Osteocyte (in vitro differentiated cells): ENCODE results near the gene HDAC1. TPM values are rescaled to one million over a fixed set of nuclear protein-coding genes. Genes with fewer than 3 reads are reported as not detected.

Experiments
- DNase-seq: peaks from one replicate; pipeline ENCODE4 v3.0.0; 2021; ENCODE audit warnings: mixed read lengths; ENCODE audit not compliant: unreplicated experiment; ENCODE audit errors: extremely low spot score
- H3K27ac Mint-ChIP-seq: one replicate; pipeline ENCODE4 v1.8.0; 2021; ENCODE audit warnings: mild to moderate bottlenecking, mixed read lengths; ENCODE audit not compliant: unreplicated experiment
- H3K27me3 Mint-ChIP-seq: one replicate; pipeline ENCODE4 v1.8.0; 2021; ENCODE audit warnings: mixed read lengths; ENCODE audit not compliant: unreplicated experiment
- H3K36me3 Mint-ChIP-seq: one replicate; pipeline ENCODE4 v1.8.0; 2021; ENCODE audit warnings: mixed read lengths; ENCODE audit not compliant: unreplicated experiment
- H3K4me1 Mint-ChIP-seq: one replicate; pipeline ENCODE4 v1.8.0; 2021; ENCODE audit warnings: mixed read lengths; ENCODE audit not compliant: unreplicated experiment
- H3K4me3 Mint-ChIP-seq: one replicate; pipeline ENCODE4 v1.8.0; 2021; ENCODE audit warnings: mild to moderate bottlenecking, moderate library complexity, mixed read lengths; ENCODE audit not compliant: unreplicated experiment
- H3K9me3 Mint-ChIP-seq: one replicate; pipeline ENCODE4 v1.8.0; 2021; ENCODE audit warnings: mixed read lengths; ENCODE audit not compliant: unreplicated experiment
- total RNA-seq: library from RNA; stranded (reverse); gene quantifications from 2 replicates; pipeline ENCODE4 v1.2.1, GENCODE V29; 2021
- TF ChIP-seq, protein P1 (sequence below): fragments of 200-600 bp; sonication (generic); IDR thresholded peaks from 2 replicates; pipeline ENCODE4 v1.5.0; 2021; ENCODE audit warnings: antibody characterized with exemption, mild to moderate bottlenecking, moderate library complexity

Gene HDAC1
- total RNA-seq, 1 donor from 2014 or later, result 79.2 TPM

DNA sequence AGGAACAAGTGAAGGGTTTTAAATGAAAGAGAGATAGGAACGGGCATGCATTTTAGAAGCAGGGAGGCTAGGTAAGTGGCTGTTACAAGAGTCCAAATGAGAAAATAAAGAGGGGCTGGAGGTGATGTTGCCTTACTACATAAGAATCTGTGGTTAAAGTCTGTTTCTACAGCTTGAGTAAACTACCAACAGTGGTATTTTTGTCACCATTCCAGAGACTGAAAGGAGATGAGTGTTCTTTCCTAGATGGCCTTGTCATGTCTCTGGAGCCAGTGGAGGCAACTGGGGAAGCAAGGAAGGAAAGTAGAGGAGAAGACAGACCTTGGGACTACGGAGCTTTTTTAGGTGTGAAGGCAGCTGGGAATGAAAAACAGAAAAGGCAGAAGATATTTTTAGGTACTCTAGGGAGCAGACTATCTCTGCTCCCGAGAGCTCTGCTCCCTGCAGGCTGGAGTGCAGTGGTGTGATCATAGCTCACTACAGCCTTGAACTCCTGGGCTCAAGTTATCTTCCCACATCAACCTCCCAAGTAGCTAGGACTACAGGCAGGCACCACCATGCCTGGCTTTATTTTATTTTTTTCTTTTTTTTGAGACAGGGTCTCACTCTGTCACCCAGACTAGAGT, 12.2 kb downstream of the HDAC1 start:
- Mint-ChIP-seq H3K4me3 (no peak overlapping the region), H3K27me3 (no peaks in the 10 kb centered on the region), H3K9me3 (peaks cover 3% of the 10 kb centered on the region), H3K36me3 (peaks cover 30% of the 10 kb centered on the region), H3K27ac (no peak overlapping the region), H3K4me1 (peaks cover 3% of the 10 kb centered on the region)
- TF ChIP-seq, protein P1, sequence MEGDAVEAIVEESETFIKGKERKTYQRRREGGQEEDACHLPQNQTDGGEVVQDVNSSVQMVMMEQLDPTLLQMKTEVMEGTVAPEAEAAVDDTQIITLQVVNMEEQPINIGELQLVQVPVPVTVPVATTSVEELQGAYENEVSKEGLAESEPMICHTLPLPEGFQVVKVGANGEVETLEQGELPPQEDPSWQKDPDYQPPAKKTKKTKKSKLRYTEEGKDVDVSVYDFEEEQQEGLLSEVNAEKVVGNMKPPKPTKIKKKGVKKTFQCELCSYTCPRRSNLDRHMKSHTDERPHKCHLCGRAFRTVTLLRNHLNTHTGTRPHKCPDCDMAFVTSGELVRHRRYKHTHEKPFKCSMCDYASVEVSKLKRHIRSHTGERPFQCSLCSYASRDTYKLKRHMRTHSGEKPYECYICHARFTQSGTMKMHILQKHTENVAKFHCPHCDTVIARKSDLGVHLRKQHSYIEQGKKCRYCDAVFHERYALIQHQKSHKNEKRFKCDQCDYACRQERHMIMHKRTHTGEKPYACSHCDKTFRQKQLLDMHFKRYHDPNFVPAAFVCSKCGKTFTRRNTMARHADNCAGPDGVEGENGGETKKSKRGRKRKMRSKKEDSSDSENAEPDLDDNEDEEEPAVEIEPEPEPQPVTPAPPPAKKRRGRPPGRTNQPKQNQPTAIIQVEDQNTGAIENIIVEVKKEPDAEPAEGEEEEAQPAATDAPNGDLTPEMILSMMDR, result no peak
- no peak for DNase-seq

DNA sequence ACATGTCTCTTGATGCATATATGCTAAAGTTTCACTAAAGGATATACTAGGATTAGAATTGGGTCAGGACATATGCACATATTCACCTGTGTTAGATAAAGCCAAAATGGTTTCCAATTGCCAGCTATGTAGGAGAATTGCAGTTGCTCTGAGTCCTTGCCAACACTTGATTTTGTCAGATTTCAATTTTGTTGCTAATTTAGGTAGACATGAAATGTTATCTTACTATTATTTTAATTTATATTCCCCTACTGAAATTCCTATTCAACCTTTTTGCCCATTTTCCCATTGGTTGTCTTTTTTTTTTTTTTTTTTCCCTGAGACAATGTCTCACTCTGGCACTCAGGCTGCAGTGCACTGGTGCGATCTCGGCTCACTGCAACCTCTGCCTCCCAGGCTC, 13.4 kb downstream of the HDAC1 start:
- H3K4me3 Mint-ChIP-seq, result no peak overlapping the region
- DNase-seq, result no peak

DNA sequence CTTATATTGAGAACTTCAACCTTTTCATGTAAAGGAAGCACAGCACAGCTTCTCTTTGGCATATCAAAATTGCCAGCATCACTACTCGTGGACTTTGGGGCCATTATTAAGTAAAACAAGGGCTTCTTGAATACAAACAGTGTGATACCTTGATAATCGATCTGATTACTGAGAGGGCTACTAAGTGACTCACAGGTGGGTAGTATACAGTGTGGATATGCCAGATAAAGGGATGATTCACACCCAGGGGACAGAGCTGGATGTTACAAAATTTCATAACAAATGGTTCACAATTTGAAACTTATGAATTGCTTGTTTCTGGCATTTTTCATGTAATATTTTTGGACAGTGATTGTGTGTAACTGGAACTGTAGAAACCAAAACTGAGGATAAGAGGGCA, 15.4 kb downstream of the HDAC1 start:
- TF ChIP-seq, protein P1, result no peak
- no peak overlapping the region for H3K27ac Mint-ChIP-seq
- no peak for DNase-seq
- H3K36me3 Mint-ChIP-seq, result peaks cover 29% of the 10 kb centered on the region
- no peak overlapping the region for H3K4me3 Mint-ChIP-seq
- H3K27me3 Mint-ChIP-seq, result no peaks in the 10 kb centered on the region
- H3K9me3 Mint-ChIP-seq, result peaks cover 3% of the 10 kb centered on the region
- peaks cover 26% of the 10 kb centered on the region for H3K4me1 Mint-ChIP-seq

More for the DNA sequence above, 13.4 kb downstream of the HDAC1 start:
- H3K27ac Mint-ChIP-seq, result no peak overlapping the region
- H3K4me1 Mint-ChIP-seq, result peaks cover 12% of the 10 kb centered on the region
- TF ChIP-seq, protein P1, result no peak
- no peaks in the 10 kb centered on the region for H3K27me3 Mint-ChIP-seq
- peaks cover 31% of the 10 kb centered on the region for H3K36me3 Mint-ChIP-seq
- H3K9me3 Mint-ChIP-seq, result peaks cover 3% of the 10 kb centered on the region

DNA sequence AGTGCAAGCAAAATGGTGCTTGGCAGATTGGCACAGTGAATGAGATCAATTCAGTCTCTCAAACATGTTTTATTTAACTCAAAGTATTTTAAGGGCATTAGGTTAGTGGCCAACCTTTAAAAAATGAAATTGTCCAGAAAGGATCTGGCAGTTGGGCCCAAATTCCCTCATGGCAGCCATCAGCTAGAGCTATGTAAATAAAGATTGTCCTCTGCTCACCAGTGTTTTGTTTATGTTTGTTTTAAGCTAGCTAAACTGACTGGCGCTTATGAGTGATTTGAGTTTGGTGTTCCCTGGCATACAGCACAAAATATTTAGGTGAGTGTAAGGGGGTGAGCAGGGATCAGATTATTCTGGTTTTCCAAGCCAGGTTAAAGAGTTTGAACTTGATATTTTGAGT, 18.1 kb downstream of the HDAC1 start:
- peaks cover 3% of the 10 kb centered on the region for H3K9me3 Mint-ChIP-seq
- H3K27ac Mint-ChIP-seq, result peak overlapping the region; percentile 14
- peaks cover 28% of the 10 kb centered on the region for H3K4me1 Mint-ChIP-seq
- no peak overlapping the region for H3K4me3 Mint-ChIP-seq
- no peaks in the 10 kb centered on the region for H3K27me3 Mint-ChIP-seq
- TF ChIP-seq, protein P1, result no peak
- no peak for DNase-seq
- H3K36me3 Mint-ChIP-seq, result peaks cover 16% of the 10 kb centered on the region

DNA sequence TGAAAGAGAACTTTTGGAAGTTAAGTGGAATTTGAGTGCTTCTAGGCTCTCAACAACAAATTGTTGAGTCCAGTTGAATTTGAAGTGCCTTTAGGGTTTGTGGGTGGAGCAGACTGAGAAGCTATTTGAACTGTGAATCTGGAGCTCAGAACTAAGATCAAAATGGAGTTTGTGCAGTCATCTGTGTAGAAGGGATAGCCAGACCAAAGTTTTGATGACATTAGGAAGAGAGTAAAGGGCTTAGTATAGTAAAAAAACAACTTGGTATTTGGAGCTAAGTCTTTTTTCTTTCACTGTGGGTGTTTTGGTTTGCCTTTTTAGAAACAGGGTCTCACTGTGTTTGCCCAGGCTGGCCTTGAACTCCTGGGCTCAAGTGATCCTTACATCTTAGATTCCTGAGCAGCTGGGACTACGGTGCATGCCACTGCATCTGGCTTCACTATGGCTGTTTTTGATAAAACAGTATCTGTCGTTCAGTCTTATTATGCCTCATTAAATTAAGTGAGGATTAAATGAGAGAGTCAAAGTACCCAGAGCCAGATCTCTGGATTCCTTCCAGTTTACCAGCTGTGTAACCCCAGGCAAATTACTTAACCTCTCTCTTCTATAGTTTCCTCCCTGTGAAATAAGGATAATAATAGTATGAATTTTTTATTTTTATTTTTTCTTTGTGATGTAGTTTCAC, 20.0 kb downstream of the HDAC1 start:
- no peak for DNase-seq
- TF ChIP-seq, protein P1, result no peak
- no peak overlapping the region for H3K4me3 Mint-ChIP-seq
- H3K9me3 Mint-ChIP-seq, result no peaks in the 10 kb centered on the region
- H3K36me3 Mint-ChIP-seq, result peaks cover 10% of the 10 kb centered on the region
- peak overlapping the region; percentile 9 for H3K27ac Mint-ChIP-seq
- H3K27me3 Mint-ChIP-seq, result no peaks in the 10 kb centered on the region
- H3K4me1 Mint-ChIP-seq, result peaks cover 31% of the 10 kb centered on the region
